ENCODE data around the gene PSMA6. TPM values are rescaled to one million over a fixed set of nuclear protein-coding genes. Genes with fewer than 3 reads are reported as not detected.
"Not testable (repeated sequence)": the region's sequence is repeated elsewhere in the genome, so short reads cannot be mapped to it uniquely, and the experiment has no call there.

PSMA6 gene
- total RNA-seq, 3 donors from 2014 or later: 130 to 183 (median 159) TPM

GRCh38 chr14:35349496-35350365 lies 57.5 kb downstream of the PSMA6 start:
- Histone ChIP-seq H3K4me1 (ENCODE audit: low read depth) (peaks cover 7% of the 10 kb centered on the region), H3K4me3 (no peak overlapping the region), H3K36me3 (ENCODE audit: low read depth) (no peaks in the 10 kb centered on the region), H3K9me3 (no peaks in the 10 kb centered on the region)
- ATAC-seq (no peak), DNase-seq (no peak)
- no peak for TF ChIP-seq CTCF (IDR thresholded peaks at IDR 0.05)
- intact Hi-C loops (cut with DNase I, micrococcal nuclease): no loop called here

- H3K4me1 ChIP-seq (ENCODE audit: low read depth): peaks cover 16% of the 10 kb centered on the region
- ATAC-seq: no peak
- H3K36me3 ChIP-seq (ENCODE audit: low read depth): no peaks in the 10 kb centered on the region
- intact Hi-C loops (cut with DNase I, micrococcal nuclease): no loop called here
- no peak for DNase-seq
- TF ChIP-seq CTCF (IDR thresholded peaks at IDR 0.05): no peak
- H3K4me3 ChIP-seq: no peak overlapping the region
- no peaks in the 10 kb centered on the region for H3K9me3 ChIP-seq
Measured at GRCh38 chr14:35351497-35351896, 59.3 kb downstream of the PSMA6 start.

- Histone ChIP-seq H3K9me3 (no peaks in the 10 kb centered on the region), H3K36me3 (ENCODE audit: low read depth) (no peaks in the 10 kb centered on the region), H3K4me3 (no peak overlapping the region), H3K4me1 (ENCODE audit: low read depth) (peaks cover 16% of the 10 kb centered on the region)
- peak in 1 of 3 donors; percentile 16 for DNase-seq
- no peak for ATAC-seq
- intact Hi-C loops (cut with DNase I, micrococcal nuclease): no loop called here
- no peak for TF ChIP-seq CTCF (IDR thresholded peaks at IDR 0.05)
Measured at GRCh38 chr14:35351897-35352273, 59.7 kb downstream of the PSMA6 start.

- H3K36me3 ChIP-seq (ENCODE audit: low read depth): no peaks in the 10 kb centered on the region
- peaks cover 15% of the 10 kb centered on the region for H3K4me1 ChIP-seq (ENCODE audit: low read depth)
- ATAC-seq: no peak
- intact Hi-C loops (cut with DNase I, micrococcal nuclease): no loop called here
- peak in 1 of 3 donors; percentile 22 for DNase-seq
- no peak overlapping the region for H3K4me3 ChIP-seq
- TF ChIP-seq CTCF (IDR thresholded peaks at IDR 0.05): no peak
- no peaks in the 10 kb centered on the region for H3K9me3 ChIP-seq
Measured at GRCh38 chr14:35352274-35353233, 60.4 kb downstream of the PSMA6 start.

- intact Hi-C loops (cut with DNase I, micrococcal nuclease): no loop called here
- no peak for DNase-seq
- H3K36me3 ChIP-seq (ENCODE audit: low read depth): no peaks in the 10 kb centered on the region
- peaks cover 10% of the 10 kb centered on the region for H3K4me1 ChIP-seq (ENCODE audit: low read depth)
- no peak overlapping the region for H3K4me3 ChIP-seq
- TF ChIP-seq CTCF (IDR thresholded peaks at IDR 0.05): no peak
- H3K9me3 ChIP-seq: no peaks in the 10 kb centered on the region
- peak; percentile 31 for ATAC-seq
Measured at GRCh38 chr14:35353409-35354172, 61.4 kb downstream of the PSMA6 start.

GRCh38 chr14:35355235-35355634 lies 63.1 kb downstream of the PSMA6 start:
- ATAC-seq: peak; percentile 11
- H3K4me1 ChIP-seq (ENCODE audit: low read depth); H3K4me3 ChIP-seq; DNase-seq; H3K36me3 ChIP-seq (ENCODE audit: low read depth); H3K9me3 ChIP-seq; intact Hi-C loops (cut with DNase I, micrococcal nuclease): not testable (repeated sequence)
